Gastrocnemius medialis (tissue), 4 donors: ENCODE measurements around the gene ERAP2. TPM values are rescaled to one million over a fixed set of nuclear protein-coding genes. Genes with fewer than 3 reads are reported as not detected.

Experiments used
- ATAC-seq, 2 donors: fragments of 150-250 bp; one replicate each; pipeline ENCODE4 v1.9.1; 2016
- DNase-seq, 2 donors: peaks; one replicate each; pipeline ENCODE4 v3.0.0-alpha.2; 2019
- H3K27ac ChIP-seq, 4 donors: fragments of 200-600 bp; sonication (generic); 1 replicate in 1 of 4; 2 replicates in 3 of 4; pipeline ENCODE4 v1.5.1; 2016 to 2018; ENCODE audit warnings: mild to moderate bottlenecking in 2 of 4, moderate library complexity in 1 of 4
- H3K27me3 ChIP-seq, 3 donors: fragments of 200-600 bp; sonication (generic) in 2 of 3; 1 replicate in 1 of 3; 2 replicates in 2 of 3; pipeline versions ENCODE4 v1.5.1 to v1.6.0; 2016 to 2019; ENCODE audit warnings: mild to moderate bottlenecking in 1 of 3, moderate library complexity in 1 of 3
- H3K36me3 ChIP-seq, 2 donors: fragments of 200-600 bp; sonication (generic) in 1 of 2; one replicate each; pipeline ENCODE4 v1.5.1; 2017 to 2018
- H3K4me1 ChIP-seq, 2 donors: fragments of 200-600 bp; sonication (generic) in 1 of 2; one replicate each; pipeline ENCODE4 v1.5.1; 2016 to 2017; ENCODE audit warnings: mild to moderate bottlenecking in 2 of 2
- H3K4me3 ChIP-seq, 4 donors: fragments of 200-600 bp; sonication (generic) in 3 of 4; 1 replicate in 1 of 4; 2 replicates in 3 of 4; pipeline ENCODE4 v1.5.1; 2016 to 2019; ENCODE audit warnings: mild to moderate bottlenecking in 2 of 4
- H3K9me3 ChIP-seq, 3 donors: fragments of 200-600 bp; sonication (generic) in 2 of 3; 1 replicate in 1 of 3; 2 replicates in 2 of 3; pipeline ENCODE4 v1.5.1; 2016 to 2019
- POLR2A ChIP-seq, 2 donors: fragments of 450-650 bp; IDR thresholded peaks; one replicate each; pipeline ENCODE4 v1.6.1; 2017; ENCODE audit warnings: antibody characterized with exemption in 2 of 2, mild to moderate bottlenecking in 2 of 2, moderate library complexity in 2 of 2
- in situ Hi-C, 4 donors: fragments of 200-750 bp; cut with MboI; loops; one replicate each; pipeline versions ENCODE4 v1.15.0 to v1.8.0; 2017; ENCODE audit warnings: low sequenced_read_pairs in 4 of 4
- intact Hi-C: fragments of 100-400 bp; cut with DNase I; formaldehyde crosslinking; loops from one replicate; pipeline ENCODE4 v1.15.1; 2023; ENCODE audit warnings: low total_unique reads
- total RNA-seq, 4 donors: library from RNA; depleted of rRNA; stranded (reverse); fragments of >200 nt; gene quantifications; one replicate each; pipeline versions ENCODE4 v1.1.0 to v1.2.3, GENCODE V29; 2016
- TF ChIP-seq, protein P1 (sequence below), 5 experiments: fragments of 450-650 bp in 3 of 5; fragments of 200-600 bp in 2 of 5; sonication (generic) in 2 of 5; IDR thresholded peaks in 4 of 5; conservative IDR thresholded peaks in 1 of 5; 1 replicate in 4 of 5; 2 replicates in 1 of 5; pipeline ENCODE4 v1.5.1; 2016 to 2019; ENCODE audit warnings: antibody characterized with exemption in 5 of 5, mild to moderate bottlenecking in 3 of 5, moderate library complexity in 3 of 5

ERAP2 gene
- total RNA-seq, 4 donors from 2014 or later: 1.1 to 8.5 (median 2.9) TPM

DNA sequence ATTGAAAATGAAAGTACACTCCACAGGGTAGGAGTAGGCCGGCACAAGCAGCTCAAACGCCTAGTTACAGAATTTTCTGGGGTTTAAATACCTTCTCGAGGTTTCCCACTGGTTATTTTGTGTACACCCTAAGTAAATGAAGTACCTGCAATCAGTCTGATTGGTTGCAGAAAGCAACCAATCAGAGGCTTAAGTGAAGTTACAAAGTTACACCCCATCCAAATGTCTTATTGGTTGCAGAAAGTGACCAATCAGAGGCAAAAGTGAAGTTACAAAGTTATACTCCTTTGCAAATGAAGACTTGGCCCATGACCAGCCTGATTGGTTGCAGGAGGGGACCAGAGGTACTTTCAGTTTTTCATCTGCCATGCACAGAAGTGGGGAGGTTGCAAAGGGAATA is 33.2 kb upstream of the ERAP2 start:
- intact Hi-C loops (no loop called here), in situ Hi-C loops (no loop called here)
- H3K9me3 ChIP-seq: no peaks in the 10 kb centered on the region
- no peaks in the 10 kb centered on the region for H3K36me3 ChIP-seq
- H3K4me3 ChIP-seq: no peak overlapping the region
- ATAC-seq (no peak), DNase-seq (no peak)
- no peaks in the 10 kb centered on the region for H3K4me1 ChIP-seq
- no peaks in the 10 kb centered on the region for H3K27me3 ChIP-seq
- H3K27ac ChIP-seq: no peak overlapping the region
- TF ChIP-seq POLR2A (IDR thresholded peaks at IDR 0.05): no peak
- TF ChIP-seq, protein P1, sequence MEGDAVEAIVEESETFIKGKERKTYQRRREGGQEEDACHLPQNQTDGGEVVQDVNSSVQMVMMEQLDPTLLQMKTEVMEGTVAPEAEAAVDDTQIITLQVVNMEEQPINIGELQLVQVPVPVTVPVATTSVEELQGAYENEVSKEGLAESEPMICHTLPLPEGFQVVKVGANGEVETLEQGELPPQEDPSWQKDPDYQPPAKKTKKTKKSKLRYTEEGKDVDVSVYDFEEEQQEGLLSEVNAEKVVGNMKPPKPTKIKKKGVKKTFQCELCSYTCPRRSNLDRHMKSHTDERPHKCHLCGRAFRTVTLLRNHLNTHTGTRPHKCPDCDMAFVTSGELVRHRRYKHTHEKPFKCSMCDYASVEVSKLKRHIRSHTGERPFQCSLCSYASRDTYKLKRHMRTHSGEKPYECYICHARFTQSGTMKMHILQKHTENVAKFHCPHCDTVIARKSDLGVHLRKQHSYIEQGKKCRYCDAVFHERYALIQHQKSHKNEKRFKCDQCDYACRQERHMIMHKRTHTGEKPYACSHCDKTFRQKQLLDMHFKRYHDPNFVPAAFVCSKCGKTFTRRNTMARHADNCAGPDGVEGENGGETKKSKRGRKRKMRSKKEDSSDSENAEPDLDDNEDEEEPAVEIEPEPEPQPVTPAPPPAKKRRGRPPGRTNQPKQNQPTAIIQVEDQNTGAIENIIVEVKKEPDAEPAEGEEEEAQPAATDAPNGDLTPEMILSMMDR (IDR thresholded peaks at IDR 0.05 in 4 of 5, conservative IDR thresholded peaks at IDR 0.05 in 1 of 5): no peak

DNA sequence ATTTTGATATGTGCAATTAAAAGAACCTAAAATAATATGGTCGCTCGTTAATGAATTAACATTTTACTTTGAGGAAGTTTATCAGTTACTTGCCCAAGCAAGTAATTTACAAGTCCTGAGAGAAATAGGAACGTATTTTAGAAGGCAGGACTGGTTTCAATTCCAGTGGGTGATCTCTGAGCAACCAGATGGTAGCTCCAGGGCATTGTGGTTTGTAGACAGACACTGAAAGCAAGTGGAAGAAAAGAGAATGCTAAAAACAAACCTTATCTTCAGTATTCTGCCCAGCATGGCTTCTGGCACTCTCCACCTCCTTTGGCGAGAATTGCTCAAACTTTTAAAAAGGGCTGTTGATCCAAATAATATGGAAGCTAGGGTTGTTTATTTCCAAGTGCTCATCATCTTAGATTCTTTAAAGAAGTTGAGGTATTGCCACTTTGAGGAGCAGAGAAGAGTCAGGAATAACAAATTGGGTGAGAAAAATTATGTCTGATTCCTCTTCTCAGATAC is 31.8 kb upstream of the ERAP2 start:
- no peaks in the 10 kb centered on the region for H3K36me3 ChIP-seq
- no peak overlapping the region for H3K4me3 ChIP-seq
- TF ChIP-seq POLR2A (IDR thresholded peaks at IDR 0.05): no peak
- TF ChIP-seq, protein P1 (IDR thresholded peaks at IDR 0.05 in 4 of 5, conservative IDR thresholded peaks at IDR 0.05 in 1 of 5): no peak
- intact Hi-C loops: no loop called here
- DNase-seq (no peak), ATAC-seq (no peak)
- H3K4me1 ChIP-seq: no peaks in the 10 kb centered on the region
- in situ Hi-C loops: no loop called here
- no peaks in the 10 kb centered on the region for H3K27me3 ChIP-seq
- peaks cover 0 to under 1% (median 0%) of the 10 kb centered on the region in 3 donors for H3K9me3 ChIP-seq
- H3K27ac ChIP-seq: no peak overlapping the region

DNA sequence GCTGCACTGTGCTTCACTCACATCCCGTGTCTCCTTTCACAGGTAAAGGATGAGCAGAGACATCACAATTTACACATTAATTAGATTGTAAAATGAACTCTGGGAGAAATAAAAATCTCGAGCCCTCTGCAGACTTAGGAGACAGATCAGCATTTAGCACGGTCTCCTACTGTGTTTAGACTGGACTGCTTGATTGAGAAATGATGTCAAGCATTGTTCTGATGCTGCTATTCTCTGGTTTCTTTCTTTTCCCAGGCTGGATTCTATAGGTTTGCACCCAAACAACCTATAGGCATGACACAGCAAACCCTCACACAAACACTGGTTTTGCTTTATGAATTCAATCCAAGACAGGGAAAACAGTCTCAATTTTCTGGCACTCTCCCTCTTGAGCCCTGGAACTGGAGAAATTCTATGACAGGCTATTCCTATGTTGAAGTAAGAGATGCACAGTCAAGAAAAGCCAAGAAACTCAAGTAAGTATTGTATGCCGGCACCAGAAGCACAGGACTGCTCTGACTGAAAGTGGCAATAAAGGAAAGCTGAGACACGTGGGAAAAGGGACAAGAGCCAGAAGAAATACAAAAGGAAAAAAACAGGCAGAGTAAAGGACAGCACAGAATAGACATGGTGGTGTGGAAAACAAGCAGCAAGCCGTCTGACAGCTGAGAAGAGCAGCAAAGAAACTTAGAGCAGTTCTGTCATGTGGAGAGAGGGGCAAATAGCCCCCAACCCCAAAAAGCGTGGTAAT is 24.8 kb upstream of the ERAP2 start:
- H3K4me1 ChIP-seq: peaks cover 8 to 9% of the 10 kb centered on the region in 2 donors
- H3K9me3 ChIP-seq: peaks cover 0 to 4% (median 0%) of the 10 kb centered on the region in 3 donors
- no peak overlapping the region for H3K27ac ChIP-seq
- no peak overlapping the region for H3K4me3 ChIP-seq
- ATAC-seq: no peak
- H3K27me3 ChIP-seq: no peaks in the 10 kb centered on the region
- no peak for TF ChIP-seq POLR2A (IDR thresholded peaks at IDR 0.05)
- TF ChIP-seq, protein P1 (IDR thresholded peaks at IDR 0.05 in 4 of 5, conservative IDR thresholded peaks at IDR 0.05 in 1 of 5): no peak
- H3K36me3 ChIP-seq: no peaks in the 10 kb centered on the region
- in situ Hi-C loops (no loop called here), intact Hi-C loops (no loop called here)
- no peak for DNase-seq

DNA sequence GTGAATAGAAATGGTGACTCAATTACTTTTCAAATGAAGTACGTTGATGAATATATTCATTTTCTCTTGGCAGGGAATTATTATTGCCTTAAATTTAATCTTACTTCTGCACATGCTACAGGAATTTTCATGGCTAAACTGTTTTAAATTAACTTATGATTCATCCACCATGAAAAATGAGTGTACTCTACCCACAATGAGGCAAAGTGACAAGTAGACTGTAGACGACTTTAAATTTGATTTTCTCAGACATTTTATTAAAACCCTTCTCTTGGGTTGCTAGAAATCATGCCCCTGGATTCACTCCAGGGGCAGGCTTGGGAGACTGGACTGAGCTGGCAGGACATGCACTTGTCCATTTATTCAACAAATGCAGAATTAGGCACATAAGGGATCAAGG is 23.5 kb upstream of the ERAP2 start:
- peaks cover 8 to 9% of the 10 kb centered on the region in 2 donors for H3K4me1 ChIP-seq
- in situ Hi-C loops (no loop called here), intact Hi-C loops (no loop called here)
- H3K4me3 ChIP-seq: no peak overlapping the region
- no peak overlapping the region for H3K27ac ChIP-seq
- no peaks in the 10 kb centered on the region for H3K27me3 ChIP-seq
- no peak for TF ChIP-seq POLR2A (IDR thresholded peaks at IDR 0.05)
- TF ChIP-seq, protein P1 (IDR thresholded peaks at IDR 0.05 in 4 of 5, conservative IDR thresholded peaks at IDR 0.05 in 1 of 5): no peak
- no peaks in the 10 kb centered on the region for H3K36me3 ChIP-seq
- H3K9me3 ChIP-seq: peaks cover 0 to 4% (median 0%) of the 10 kb centered on the region in 3 donors
- ATAC-seq (no peak), DNase-seq (no peak)
